ENCODE data around the gene PFN3.

DNA sequence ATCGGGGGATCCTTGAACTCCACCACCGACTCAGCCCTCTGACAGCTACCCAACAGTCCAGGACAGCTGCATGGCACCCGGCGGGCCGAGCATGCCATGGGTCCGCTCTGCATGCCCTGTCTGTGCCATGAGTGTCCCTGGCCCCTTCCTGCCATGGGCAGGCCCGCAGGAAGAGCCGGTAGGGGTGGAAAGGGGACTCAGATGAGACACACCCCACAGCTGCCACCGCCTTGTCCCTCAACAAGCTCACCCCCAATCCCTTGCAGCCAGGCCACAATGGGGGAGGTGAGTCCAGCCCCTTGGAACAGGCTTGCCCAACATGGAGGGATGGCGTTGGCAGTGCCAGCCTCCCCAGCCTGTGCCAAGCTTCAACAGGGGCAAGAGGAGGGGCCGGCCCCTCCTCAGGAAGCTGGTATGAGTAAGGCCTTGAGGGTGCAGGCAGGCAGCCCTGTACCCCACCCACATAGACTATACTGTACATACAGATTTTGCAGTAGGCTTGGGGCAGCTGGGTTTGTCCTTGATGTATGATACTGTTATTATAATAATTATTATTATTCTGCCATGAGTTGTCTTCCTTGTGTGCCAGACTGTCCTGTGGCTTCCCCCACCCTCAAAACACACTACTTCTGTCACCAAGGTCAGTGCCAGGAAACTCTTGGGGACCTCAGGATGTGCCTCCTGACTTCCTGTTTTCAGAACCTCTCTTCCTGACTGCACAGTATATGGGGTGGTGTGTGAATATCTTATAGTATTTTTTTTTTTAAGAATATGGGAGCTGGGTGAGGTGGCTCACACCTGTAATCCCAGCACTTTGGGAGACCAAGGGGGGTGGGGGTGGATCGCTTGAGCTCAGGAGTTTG lies 28.2 kb downstream of the PFN3 start:
- TF ChIP-seq, protein P1, sequence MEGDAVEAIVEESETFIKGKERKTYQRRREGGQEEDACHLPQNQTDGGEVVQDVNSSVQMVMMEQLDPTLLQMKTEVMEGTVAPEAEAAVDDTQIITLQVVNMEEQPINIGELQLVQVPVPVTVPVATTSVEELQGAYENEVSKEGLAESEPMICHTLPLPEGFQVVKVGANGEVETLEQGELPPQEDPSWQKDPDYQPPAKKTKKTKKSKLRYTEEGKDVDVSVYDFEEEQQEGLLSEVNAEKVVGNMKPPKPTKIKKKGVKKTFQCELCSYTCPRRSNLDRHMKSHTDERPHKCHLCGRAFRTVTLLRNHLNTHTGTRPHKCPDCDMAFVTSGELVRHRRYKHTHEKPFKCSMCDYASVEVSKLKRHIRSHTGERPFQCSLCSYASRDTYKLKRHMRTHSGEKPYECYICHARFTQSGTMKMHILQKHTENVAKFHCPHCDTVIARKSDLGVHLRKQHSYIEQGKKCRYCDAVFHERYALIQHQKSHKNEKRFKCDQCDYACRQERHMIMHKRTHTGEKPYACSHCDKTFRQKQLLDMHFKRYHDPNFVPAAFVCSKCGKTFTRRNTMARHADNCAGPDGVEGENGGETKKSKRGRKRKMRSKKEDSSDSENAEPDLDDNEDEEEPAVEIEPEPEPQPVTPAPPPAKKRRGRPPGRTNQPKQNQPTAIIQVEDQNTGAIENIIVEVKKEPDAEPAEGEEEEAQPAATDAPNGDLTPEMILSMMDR (IDR thresholded peaks at IDR 0.05): no peak
- TF ChIP-seq EZH2 (IDR thresholded peaks at IDR 0.05) (no peak), EZH2phosphoT487 (IDR thresholded peaks at IDR 0.05) (no peak)
